Mammary epithelial cell (primary cell): Measurements from ENCODE around the gene FUT4.

ENCODE experiments used
- EZH2 ChIP-seq: IDR thresholded peaks from 2 replicates; pipeline ENCODE4 v1.6.1; 2012; ENCODE audit warnings: low read length, inconsistent platforms, borderline replicate concordance
- TF ChIP-seq, protein P1 (sequence below), 2 donors: IDR thresholded peaks in 1 of 2; conservative IDR thresholded peaks in 1 of 2; 2 replicates each; pipeline ENCODE4 v1.5.1; 2011 to 2012; ENCODE audit warnings: inconsistent platforms in 2 of 2, low read length in 2 of 2, mild to moderate bottlenecking in 2 of 2, control low read depth in 1 of 2, low read depth in 1 of 2; ENCODE audit not compliant: insufficient read depth in 1 of 2; ENCODE audit errors: extremely low read depth in 1 of 2

DNA sequence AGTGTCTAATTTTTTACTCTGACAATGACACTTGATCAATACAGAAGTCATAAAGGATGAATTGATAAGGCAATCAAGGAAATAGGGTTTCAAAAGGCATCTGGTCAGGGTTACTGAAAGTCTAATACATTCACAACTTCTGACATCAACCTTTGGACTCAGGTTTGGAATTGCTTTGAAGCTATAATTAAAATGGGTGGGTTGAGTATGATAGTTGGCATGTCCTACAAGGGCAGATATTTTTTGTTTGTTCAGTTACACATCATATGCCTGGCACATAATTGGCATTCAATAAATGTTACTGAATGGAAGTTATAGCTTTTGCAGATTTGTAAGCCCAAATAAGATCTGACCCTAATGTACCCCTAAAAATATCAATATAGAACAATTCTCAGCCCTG is 7.3 kb upstream of the FUT4 start:
- TF ChIP-seq, protein P1, sequence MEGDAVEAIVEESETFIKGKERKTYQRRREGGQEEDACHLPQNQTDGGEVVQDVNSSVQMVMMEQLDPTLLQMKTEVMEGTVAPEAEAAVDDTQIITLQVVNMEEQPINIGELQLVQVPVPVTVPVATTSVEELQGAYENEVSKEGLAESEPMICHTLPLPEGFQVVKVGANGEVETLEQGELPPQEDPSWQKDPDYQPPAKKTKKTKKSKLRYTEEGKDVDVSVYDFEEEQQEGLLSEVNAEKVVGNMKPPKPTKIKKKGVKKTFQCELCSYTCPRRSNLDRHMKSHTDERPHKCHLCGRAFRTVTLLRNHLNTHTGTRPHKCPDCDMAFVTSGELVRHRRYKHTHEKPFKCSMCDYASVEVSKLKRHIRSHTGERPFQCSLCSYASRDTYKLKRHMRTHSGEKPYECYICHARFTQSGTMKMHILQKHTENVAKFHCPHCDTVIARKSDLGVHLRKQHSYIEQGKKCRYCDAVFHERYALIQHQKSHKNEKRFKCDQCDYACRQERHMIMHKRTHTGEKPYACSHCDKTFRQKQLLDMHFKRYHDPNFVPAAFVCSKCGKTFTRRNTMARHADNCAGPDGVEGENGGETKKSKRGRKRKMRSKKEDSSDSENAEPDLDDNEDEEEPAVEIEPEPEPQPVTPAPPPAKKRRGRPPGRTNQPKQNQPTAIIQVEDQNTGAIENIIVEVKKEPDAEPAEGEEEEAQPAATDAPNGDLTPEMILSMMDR (conservative IDR thresholded peaks at IDR 0.05 in 1 of 2, IDR thresholded peaks at IDR 0.05 in 1 of 2; ENCODE audit: extremely low read depth in 1 of 2, insufficient read depth in 1 of 2, low read depth in 1 of 2, low read length in 2 of 2) = no peak
- TF ChIP-seq EZH2 = no peak
